ENCODE results near the gene KDM1B. TPM values are rescaled to one million over a fixed set of nuclear protein-coding genes. Genes with fewer than 3 reads are reported as not detected.

The KDM1B gene
- total and polyA plus RNA-seq, 9 of the 15 experiments (the other 6 are each of a cell fraction or from before 2014, with no cell fraction given), result 1.4 to 58.9 (median 36.3) TPM

GRCh38 chr6:18155864-18156421 lies 721 bp downstream of the KDM1B start (continued):
- TF ChIP-seq, protein P1, sequence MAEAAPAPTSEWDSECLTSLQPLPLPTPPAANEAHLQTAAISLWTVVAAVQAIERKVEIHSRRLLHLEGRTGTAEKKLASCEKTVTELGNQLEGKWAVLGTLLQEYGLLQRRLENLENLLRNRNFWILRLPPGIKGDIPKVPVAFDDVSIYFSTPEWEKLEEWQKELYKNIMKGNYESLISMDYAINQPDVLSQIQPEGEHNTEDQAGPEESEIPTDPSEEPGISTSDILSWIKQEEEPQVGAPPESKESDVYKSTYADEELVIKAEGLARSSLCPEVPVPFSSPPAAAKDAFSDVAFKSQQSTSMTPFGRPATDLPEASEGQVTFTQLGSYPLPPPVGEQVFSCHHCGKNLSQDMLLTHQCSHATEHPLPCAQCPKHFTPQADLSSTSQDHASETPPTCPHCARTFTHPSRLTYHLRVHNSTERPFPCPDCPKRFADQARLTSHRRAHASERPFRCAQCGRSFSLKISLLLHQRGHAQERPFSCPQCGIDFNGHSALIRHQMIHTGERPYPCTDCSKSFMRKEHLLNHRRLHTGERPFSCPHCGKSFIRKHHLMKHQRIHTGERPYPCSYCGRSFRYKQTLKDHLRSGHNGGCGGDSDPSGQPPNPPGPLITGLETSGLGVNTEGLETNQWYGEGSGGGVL (CRISPR knock-in tag; IDR thresholded peaks at IDR 0.05), result no peak
- TF ChIP-seq PTRF (tag; IDR thresholded peaks at IDR 0.05) (no peak), CXXC5 (CRISPR knock-in tag; IDR thresholded peaks at IDR 0.05) (no peak; the same call in 1 of the 2 replicates), SRSF9 (IDR thresholded peaks at IDR 0.05; ENCODE audit: borderline replicate concordance, low read depth, low read length) (no peak), RBBP5 (IDR thresholded peaks at IDR 0.05; ENCODE audit: borderline replicate concordance, insufficient read depth, low read length, poor library complexity, severe bottlenecking) (peak; percentile 77), TRIM28 (IDR thresholded peaks at IDR 0.05) (no peak), TRIM24 (IDR thresholded peaks at IDR 0.05) (no peak), THRB (CRISPR knock-in tag; conservative IDR thresholded peaks at IDR 0.05) (no peak), ELF1 (tag; IDR thresholded peaks at IDR 0.05) (no peak), ZNF174 (CRISPR knock-in tag; IDR thresholded peaks at IDR 0.05) (no peak), ZBTB1 (CRISPR knock-in tag; IDR thresholded peaks at IDR 0.05; ENCODE audit: borderline replicate concordance, low read depth) (peak; percentile 17; the same call in 1 of the 2 replicates), PURB (CRISPR knock-in tag; IDR thresholded peaks at IDR 0.05; ENCODE audit: low read depth) (no peak), CHD4 (IDR thresholded peaks at IDR 0.05; ENCODE audit: insufficient read depth, insufficient replicate concordance, low read depth, low read length, poor library complexity, severe bottlenecking) (peak; percentile 16), SRF (CRISPR knock-in tag; IDR thresholded peaks at IDR 0.05) (no peak), CTCF (IDR thresholded peaks at IDR 0.05 in 2 of 3, conservative IDR thresholded peaks at IDR 0.05 in 1 of 3; ENCODE audit: insufficient read depth in 2 of 3, low read depth in 1 of 3, low read length in 3 of 3) (peak; percentile 58 to 76 (median 66)), NFE2 (IDR thresholded peaks at IDR 0.05; ENCODE audit: low read depth) (no peak), POLR3A (IDR thresholded peaks at IDR 0.05; ENCODE audit: borderline replicate concordance, extremely low read depth, insufficient read depth, insufficient read length) (no peak), ZNF232 (CRISPR knock-in tag; IDR thresholded peaks at IDR 0.05) (no peak)
- TF ChIP-seq, protein P2, sequence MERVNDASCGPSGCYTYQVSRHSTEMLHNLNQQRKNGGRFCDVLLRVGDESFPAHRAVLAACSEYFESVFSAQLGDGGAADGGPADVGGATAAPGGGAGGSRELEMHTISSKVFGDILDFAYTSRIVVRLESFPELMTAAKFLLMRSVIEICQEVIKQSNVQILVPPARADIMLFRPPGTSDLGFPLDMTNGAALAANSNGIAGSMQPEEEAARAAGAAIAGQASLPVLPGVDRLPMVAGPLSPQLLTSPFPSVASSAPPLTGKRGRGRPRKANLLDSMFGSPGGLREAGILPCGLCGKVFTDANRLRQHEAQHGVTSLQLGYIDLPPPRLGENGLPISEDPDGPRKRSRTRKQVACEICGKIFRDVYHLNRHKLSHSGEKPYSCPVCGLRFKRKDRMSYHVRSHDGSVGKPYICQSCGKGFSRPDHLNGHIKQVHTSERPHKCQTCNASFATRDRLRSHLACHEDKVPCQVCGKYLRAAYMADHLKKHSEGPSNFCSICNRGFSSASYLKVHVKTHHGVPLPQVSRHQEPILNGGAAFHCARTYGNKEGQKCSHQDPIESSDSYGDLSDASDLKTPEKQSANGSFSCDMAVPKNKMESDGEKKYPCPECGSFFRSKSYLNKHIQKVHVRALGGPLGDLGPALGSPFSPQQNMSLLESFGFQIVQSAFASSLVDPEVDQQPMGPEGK (CRISPR knock-in tag; IDR thresholded peaks at IDR 0.05; ENCODE audit: borderline replicate concordance), result no peak

Measured in K562 (cell line).